Stimulated activated CD4-positive, alpha-beta T cell treated with anti-CD3 and anti-CD28 coated beads, TNF-alpha, amount 100 ng/mL, for 48 hours (primary cell): ENCODE measurements around the gene P2RY2.

Experiments used
- DNase-seq, 3 donors: peaks; one replicate each; pipeline ENCODE4 v3.0.0-alpha.2; 2020; ENCODE audit warnings: low read depth in 3 of 3

Gene P2RY2

GRCh38 chr11:73205661-73206343, 12.3 kb upstream of the P2RY2 start:
- no peak for DNase-seq

DNA sequence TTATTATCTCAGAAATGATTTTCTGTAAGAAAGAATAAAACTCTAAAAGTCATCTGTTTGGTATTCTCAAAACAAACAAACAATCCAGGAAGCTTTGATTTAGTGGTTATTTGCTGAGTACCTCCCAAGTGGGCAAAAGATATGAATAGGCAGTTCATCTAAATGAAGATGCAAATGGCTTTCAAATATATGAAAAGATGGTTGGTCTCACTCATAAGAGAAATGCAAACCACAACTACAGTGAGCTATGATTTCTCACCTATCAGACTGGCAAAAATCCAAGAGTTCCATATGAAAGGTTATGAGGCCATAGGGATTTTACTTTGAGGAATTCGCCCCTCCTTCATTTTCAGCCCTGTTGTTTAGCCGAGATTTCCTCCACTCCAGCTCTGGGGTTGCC, 11.3 kb upstream of the P2RY2 start:
- no peak for DNase-seq

GRCh38 chr11:73209892-73210291, 8.2 kb upstream of the P2RY2 start:
- DNase-seq = no peak

DNA sequence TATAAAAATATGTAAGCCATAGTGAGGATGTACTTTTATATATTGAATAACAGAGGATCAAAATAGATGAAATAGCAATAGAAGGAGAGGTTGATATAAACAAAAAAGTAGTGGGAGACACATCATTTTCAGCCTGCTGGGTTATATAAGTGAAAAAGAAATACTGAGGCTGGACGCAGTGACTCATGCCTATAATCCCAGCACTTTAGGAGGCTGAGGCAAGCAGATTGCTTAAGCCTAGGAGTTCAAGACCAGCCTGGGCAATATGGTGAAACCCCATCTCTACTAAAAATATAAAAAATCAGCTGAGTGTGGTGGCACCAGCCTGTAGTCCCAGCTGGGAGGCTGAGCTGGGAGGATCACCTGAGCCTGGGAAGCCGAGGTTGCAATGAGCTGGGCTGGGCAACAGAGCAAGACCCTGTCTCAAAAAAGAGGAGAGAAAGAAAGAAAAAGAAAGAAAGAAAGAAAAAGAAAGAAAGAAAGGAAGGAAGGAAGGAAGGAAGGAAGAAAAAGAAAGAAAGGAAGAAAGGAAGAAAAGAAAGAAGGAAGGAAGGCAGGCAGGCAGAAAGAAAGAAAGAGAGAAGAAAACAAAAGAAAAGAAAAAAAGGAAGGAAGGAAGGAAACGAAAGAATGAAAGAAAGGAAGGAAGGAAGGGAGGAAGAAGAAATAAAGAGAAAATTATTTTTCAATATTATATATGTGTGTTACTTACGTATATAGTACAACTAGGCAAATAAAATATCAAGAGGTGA, 7.0 kb upstream of the P2RY2 start:
- DNase-seq = no peak

DNA sequence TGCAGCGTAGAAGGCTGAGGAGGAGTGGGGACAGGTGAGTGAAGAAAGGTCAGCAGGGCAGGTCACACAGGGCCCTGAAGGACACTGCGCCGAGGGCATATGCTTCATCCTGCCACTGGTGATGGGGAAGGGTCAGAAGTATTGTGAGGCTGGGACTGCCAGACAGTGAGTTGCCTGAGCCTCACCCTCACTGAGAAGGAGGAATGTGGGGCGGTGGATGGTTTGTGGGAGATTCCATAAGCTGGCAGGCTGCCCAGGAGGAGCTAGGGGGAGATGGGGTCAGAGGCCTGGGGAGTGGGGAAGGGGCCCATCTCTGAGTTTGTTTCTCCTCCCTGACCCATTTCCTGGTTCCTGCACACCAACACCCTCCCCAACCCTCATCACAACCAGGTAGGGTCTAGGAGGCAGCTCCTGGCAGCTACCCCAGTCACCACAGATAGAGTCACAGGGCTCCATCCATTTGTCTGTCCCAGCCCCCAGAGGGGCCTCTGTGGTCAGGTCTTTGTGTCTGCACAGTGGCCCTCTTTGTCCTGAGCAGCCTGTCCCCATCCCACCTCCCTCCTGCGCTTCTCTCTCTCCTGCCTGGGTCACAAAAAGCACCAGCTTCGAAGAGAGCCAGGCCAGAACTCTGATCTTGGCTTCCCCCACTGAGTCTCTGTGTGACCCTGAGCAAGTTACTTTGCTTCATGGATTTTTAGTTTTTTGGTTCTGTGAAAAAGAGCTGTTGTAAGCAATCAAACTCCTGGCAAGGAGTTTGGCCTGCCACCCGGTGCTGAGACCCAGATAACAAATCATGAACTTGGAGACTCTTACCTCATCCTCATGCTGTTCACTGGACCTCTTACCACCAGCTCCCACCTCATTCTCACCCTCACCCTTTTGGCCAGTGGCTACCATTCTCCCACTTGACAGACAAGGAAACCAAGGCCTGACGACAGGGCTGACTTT, 4.6 kb upstream of the P2RY2 start:
- DNase-seq = no peak

GRCh38 chr11:73215191-73216134, 2.6 kb upstream of the P2RY2 start:
- DNase-seq = no peak

GRCh38 chr11:73216465-73216864, 1.6 kb upstream of the P2RY2 start:
- DNase-seq = no peak

DNA sequence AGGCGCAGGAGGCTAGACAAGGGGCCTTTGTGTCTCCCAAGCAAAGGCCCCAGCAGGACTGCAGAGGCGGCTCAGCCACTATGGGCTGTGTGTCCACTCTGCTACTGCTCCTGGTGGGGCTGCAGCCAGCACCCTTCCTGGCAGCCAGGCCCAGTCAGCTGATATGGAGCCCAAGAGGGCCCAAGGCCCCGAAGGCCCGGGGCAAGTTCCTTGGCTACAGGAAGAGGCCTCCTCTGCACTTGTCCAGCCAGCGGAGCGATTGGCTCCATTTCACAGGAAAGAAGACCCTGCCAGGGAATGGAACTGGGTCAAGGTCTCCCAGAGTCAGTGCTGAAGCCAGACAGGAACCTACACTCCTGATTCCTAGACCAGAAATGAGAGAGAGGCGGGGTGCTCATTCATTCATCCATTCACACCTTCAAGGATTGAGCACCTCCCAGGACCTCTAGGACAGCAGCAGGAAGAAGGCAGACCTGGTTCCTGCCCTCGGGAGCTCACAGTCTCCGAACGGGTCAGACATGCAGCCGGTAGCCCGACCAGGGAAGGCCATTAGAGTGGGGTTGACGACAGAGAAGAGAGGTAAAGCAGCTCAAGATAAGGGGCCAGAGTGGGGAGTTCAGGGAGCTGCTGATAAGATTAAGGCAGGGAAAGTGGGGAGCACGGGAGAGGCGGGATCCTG, 811 bp upstream of the P2RY2 start:
- DNase-seq = no peak

GRCh38 chr11:73217810-73218105, 323 bp upstream of the P2RY2 start:
- DNase-seq = no peak

DNA sequence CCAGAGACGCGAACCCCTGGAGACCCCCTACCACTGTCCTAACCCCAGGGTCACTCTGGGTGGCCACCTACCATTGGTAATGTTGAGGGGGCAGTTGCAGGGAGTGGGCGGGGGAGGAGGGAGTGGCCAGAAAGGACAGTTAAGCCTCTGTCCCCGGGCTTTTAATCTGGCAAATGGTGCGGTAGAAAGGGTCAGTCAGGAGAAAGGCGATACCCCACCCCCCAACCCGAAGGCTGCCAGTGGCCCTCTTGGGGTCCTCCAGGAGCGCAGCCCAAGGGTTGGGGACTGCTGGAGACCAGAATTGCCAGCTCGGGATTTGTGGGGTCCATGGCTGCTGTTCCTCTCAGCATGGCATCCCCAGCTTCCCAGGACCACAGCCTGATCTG, 742 bp downstream of the P2RY2 start:
- DNase-seq = no peak

DNA sequence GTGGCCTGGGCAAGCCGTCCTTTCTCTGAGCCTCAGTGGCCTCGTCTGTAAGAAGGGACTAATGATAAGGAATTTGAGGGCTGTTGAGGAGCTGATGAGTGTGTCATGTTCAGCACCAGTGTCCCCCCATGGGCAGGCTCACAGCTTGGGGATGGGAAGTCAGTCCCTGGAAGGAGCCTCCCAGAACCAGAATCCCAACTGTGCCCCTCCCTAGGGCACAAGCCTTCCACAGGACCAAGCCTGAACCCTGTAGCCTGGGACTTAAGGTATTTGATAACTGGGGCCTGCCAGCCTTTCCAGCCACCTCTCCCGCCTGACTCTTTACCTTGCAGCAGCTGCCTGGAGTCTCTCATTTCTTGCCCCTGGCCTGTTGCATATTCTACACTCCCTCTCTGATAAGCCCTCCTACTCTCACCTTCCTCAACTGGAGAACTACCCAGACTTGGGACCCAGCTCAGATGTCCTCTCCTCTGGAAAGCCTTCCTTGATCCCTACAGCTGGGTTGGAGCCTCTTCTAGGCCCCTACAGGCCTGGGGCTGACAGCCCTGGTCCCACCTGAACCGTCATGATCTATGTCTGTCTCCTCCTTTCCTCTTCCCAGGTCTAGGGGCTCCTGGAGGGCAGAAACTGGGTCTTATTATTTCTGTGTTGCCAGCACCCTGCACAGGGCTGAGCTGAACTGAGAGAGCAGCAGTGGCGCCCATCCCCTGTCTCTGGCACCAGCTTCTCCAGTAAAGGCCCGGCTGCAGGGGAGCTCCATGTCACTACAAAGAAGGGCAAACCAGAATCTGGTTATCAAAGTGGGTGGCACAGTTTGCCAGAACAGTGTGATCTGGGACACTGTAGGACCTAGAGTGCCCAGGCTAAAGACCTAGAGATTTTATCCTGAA, 1.6 kb downstream of the P2RY2 start:
- DNase-seq = no peak

DNA sequence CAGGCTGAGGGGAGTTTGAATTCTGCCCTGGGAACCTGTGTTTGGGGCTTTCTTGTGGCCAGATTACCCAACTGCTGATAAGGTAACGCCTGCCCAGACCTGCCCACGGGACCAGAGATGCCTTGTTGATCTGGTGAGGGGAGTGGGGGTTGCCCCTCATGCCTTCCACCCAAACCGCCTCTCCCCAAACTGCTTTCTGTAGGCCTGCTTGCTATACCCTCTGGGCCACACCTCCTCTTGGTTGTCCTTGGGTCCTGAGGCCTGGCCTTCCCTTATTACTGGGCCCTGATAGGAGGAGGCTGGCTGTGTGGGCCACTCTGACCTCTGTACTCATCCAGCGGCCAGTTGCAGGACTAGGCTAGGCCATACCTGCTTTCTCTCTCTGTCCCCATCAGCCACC, 3.4 kb downstream of the P2RY2 start:
- no peak for DNase-seq

GRCh38 chr11:73221996-73222395, 3.9 kb downstream of the P2RY2 start:
- no peak for DNase-seq

- DNase-seq = no peak
Measured at GRCh38 chr11:73223998-73224730, 6.1 kb downstream of the P2RY2 start.

DNA sequence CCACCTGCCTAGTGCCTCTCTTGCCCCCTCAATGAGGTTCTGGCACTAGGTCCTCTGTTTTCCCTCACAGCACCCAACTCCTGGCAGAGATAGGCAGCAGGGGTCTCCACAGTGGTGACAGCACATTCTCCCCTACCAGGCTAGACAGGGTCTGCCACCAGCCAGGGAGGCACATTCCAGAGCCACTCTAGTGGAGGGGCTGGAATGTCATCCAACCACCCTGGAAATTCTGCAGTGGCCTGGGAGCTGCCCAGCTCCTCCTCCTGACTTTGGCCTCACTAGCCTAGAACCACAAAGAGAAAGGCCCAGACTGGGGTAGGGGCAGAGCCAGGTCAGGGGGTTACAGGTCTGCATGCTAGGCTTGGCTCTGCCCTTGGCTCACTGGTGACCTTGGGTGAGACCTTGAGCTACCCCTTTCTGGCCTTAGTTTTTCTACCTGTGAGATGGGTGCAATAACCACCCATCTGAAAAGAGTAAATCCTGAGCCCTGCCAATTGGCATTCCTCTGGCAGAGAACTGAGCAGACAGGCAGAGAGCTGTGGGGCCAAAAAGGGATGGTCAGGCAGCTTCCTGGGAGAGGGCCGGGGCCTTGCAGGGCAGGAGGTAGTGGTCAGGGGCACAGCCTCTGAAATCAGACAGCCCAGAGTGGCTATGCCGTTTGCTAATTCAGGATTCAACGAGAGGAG, 7.1 kb downstream of the P2RY2 start:
- no peak for DNase-seq

GRCh38 chr11:73225851-73226250, 7.8 kb downstream of the P2RY2 start:
- no peak for DNase-seq

- DNase-seq = no peak
Measured at GRCh38 chr11:73226297-73227006, 8.4 kb downstream of the P2RY2 start.
